Measurements from ENCODE around the gene DSP.

Gene DSP

DNA sequence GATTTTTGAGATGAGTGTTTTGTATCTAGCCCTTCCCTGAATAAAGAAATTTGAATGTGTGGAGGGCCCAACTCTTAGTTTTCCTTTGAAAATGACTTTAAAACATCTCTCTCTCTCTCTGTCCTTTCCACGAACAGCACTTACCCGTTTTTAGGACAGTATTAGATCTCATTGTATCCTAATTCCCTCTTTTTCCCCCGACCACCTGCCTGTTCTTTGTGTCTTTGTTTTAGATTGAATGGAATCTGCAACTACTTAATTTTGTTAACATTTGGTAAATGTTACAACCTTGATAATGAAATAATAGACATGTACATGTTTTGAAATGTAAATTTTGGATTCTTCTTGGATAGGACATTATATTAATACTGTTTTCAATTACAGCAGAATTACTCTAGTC lies 3.1 kb downstream of the DSP start:
- TF ChIP-seq, protein P1, sequence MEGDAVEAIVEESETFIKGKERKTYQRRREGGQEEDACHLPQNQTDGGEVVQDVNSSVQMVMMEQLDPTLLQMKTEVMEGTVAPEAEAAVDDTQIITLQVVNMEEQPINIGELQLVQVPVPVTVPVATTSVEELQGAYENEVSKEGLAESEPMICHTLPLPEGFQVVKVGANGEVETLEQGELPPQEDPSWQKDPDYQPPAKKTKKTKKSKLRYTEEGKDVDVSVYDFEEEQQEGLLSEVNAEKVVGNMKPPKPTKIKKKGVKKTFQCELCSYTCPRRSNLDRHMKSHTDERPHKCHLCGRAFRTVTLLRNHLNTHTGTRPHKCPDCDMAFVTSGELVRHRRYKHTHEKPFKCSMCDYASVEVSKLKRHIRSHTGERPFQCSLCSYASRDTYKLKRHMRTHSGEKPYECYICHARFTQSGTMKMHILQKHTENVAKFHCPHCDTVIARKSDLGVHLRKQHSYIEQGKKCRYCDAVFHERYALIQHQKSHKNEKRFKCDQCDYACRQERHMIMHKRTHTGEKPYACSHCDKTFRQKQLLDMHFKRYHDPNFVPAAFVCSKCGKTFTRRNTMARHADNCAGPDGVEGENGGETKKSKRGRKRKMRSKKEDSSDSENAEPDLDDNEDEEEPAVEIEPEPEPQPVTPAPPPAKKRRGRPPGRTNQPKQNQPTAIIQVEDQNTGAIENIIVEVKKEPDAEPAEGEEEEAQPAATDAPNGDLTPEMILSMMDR (IDR thresholded peaks at IDR 0.05; ENCODE audit: insufficient read depth, low read length, missing control alignments) = no peak
- DNase-seq (ENCODE audit: low read depth, low spot score) = no peak

DNA sequence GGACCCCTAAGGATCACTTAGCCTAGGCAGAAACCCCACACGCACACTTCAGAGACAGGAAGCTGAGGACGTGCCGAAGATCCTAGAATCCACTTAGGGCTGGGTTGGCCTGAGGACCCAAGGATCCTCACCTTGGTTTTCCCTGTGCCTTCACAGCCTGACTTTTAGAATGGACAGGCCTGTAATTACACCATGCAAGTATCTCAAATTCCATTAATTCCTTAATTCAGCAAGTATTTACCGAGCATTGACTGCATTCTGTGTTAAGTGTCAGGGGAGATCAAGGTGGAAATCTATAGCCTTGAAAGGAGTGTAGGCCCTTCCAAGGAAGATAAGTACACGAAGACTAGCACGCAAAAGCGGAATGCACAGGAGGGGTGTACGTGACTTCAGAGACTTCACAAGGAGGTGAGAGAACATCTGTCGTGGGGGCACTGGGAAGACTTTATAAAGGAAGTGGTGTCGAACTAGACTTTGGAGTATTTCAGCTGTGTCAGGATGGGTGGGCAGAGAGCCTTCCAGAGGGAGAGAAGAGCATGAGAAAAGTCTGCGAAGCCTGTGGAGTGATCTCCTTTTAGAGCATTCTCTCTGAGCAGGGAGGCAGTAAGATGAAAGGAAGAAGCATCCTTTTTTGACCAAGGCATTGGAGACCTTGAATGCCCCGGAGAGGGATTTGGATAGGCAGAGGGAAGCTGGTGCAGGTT lies 4.0 kb downstream of the DSP start:
- no peak overlapping the region for H3K4me3 ChIP-seq (ENCODE audit: low read depth, low read length)
- no peak for DNase-seq (ENCODE audit: low read depth, low spot score)
- TF ChIP-seq, protein P1 (IDR thresholded peaks at IDR 0.05; ENCODE audit: insufficient read depth, low read length, missing control alignments) = no peak
- ChIA-PET POLR2A (no interaction called here), CTCF (no interaction called here)

More for the DNA sequence above, 3.1 kb downstream of the DSP start:
- no peak overlapping the region for H3K4me3 ChIP-seq (ENCODE audit: low read depth, low read length)
- CTCF ChIA-PET = interaction anchor here (0.7 kb wide), 1 partner anchor 49 kb away, joined by 3 read pairs; no protein-coding TSS in a partner anchor
- POLR2A ChIA-PET = no interaction called here

DNA sequence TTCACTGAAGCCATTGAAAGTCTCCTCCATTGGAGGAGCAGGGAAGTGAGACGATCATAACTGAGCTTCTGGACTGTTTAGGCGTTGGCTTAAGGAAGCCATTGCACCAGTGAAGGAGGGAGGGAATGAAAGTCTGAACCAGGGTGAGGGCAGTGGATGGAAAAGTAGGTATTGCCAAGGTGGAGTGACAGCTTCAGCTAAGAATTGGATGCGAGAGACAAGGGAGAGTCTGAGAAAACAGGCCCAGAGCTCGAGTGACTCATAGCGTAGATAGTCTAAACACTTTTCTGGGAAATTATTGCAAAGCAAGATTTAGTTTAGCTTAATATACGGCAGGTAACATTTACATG lies 4.5 kb downstream of the DSP start:
- POLR2A ChIA-PET = interaction anchor here (0.6 kb wide), 1 partner anchor 20 kb away, joined by 3 read pairs; no protein-coding TSS in a partner anchor
- H3K4me3 ChIP-seq (ENCODE audit: low read depth, low read length) = no peak overlapping the region
- DNase-seq (ENCODE audit: low read depth, low spot score) = no peak
- CTCF ChIA-PET = interaction anchor here (1.4 kb wide), 1 partner anchor 11 kb away, joined by 3 read pairs; no protein-coding TSS in a partner anchor
- TF ChIP-seq, protein P1 (IDR thresholded peaks at IDR 0.05; ENCODE audit: insufficient read depth, low read length, missing control alignments) = no peak

DNA sequence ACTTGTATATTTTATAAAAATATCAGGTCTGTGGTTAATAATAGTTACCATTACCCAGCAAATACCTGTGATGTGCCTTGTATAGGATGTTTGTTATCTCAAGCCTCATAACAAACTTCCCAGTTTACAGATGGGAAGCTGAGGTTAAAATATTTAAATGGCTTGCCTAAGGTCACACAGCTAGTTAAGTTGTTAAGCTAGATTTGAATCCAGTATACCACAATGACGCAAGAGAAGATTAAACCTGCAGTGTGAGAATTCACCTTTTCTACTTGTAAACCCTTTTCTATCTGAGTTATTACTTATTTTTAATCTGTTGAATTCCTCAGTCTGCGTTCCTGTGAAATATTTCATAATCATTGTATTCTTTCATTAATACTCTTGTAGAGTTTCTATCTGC lies 4.9 kb downstream of the DSP start:
- ChIA-PET CTCF (interaction anchor here (1.1 to 1.4 kb wide), 2 partner anchors 10 to 121 kb away, joined by 3 read pairs; no protein-coding TSS in a partner anchor), POLR2A (interaction anchor here (0.6 kb wide), 1 partner anchor 20 kb away, joined by 3 read pairs; no protein-coding TSS in a partner anchor)
- no peak overlapping the region for H3K4me3 ChIP-seq (ENCODE audit: low read depth, low read length)
- no peak for DNase-seq (ENCODE audit: low read depth, low spot score)
- TF ChIP-seq, protein P1 (IDR thresholded peaks at IDR 0.05; ENCODE audit: insufficient read depth, low read length, missing control alignments) = no peak

DNA sequence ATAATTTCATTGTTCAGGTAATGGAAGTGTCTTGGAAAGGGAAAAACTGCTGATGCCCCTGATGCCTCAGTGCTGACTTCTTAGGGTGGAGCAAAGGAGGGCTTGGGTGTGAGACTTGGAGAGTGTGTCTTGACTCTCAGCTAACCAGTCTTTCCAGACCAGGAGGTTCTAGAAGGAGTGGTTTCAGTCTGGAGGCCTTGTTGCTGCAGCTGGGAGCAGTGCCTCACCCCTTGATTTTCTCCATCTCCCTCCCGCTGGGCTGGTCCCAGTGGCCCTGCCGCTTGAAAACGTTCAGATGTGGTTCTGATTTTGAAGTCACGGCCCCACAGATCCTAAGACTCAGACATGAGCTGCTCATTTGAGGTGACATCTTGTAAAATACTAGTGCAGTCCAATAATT lies 5.4 kb downstream of the DSP start:
- ChIA-PET POLR2A (interaction anchor here (0.6 kb wide), 1 partner anchor 19 kb away, joined by 3 read pairs; no protein-coding TSS in a partner anchor), CTCF (interaction anchor here (1.1 to 1.4 kb wide), 2 partner anchors 10 to 122 kb away, joined by 3 read pairs; no protein-coding TSS in a partner anchor)
- DNase-seq (ENCODE audit: low read depth, low spot score) = no peak
- TF ChIP-seq, protein P1 (IDR thresholded peaks at IDR 0.05; ENCODE audit: insufficient read depth, low read length, missing control alignments) = no peak
- no peak overlapping the region for H3K4me3 ChIP-seq (ENCODE audit: low read depth, low read length)

DNA sequence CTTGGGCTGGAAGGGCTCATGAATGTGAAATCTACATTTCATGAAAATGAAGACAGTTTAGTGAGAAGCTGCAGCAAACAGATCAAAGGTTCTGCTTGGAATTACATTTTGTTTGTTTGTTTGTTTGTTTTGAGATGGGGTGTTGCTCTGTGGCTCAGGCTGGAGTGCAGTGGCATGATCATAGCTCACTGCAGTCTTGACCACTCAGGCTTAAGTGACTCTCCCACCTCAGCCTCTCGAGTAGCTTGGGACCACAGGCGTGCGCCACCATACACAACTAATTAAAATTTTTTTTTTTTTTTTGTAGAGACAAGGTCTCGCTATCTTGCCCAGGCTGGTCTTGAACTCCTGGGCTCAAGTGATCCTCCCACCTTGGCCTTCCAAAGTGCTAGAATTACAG lies 5.8 kb downstream of the DSP start:
- POLR2A ChIA-PET = no interaction called here
- TF ChIP-seq, protein P1 (IDR thresholded peaks at IDR 0.05; ENCODE audit: insufficient read depth, low read length, missing control alignments) = no peak
- DNase-seq (ENCODE audit: low read depth, low spot score) = no peak
- H3K4me3 ChIP-seq (ENCODE audit: low read depth, low read length) = no peak overlapping the region
- CTCF ChIA-PET = interaction anchor here (1.1 to 1.4 kb wide), 2 partner anchors 9 to 122 kb away, joined by 3 read pairs; no protein-coding TSS in a partner anchor

Measured in AG04449 (cell line).